Activated naive CD8-positive, alpha-beta T cell treated with anti-CD3 and anti-CD28 coated beads, Interleukin-2, amount 10 ng/mL, durations not matched to agents 7 days and 5 days (primary cell): ENCODE results near the gene BEND6. TPM values are rescaled to one million over a fixed set of nuclear protein-coding genes. Genes with fewer than 3 reads are reported as not detected.
"Not testable (repeated sequence)": the region's sequence is repeated elsewhere in the genome, so short reads cannot be mapped to it uniquely, and the experiment has no call there.

Experiments
- ATAC-seq: fragments of 150-1000 bp; cut with Tn5 transposase; one replicate; pipeline ENCODE4 v1.10.0; 2021; ENCODE audit warnings: low read depth, moderate library complexity
- POLR2A ChIA-PET: fragments of 350-600 bp; sonication (Branson Sonifier 250); formaldehyde crosslinking; loops from one replicate; lab custom pipeline; 2021; ENCODE audit warnings: antibody characterized with exemption; lab: Charles Lee
- DNase-seq: peaks from one replicate; pipeline ENCODE4 v3.0.0; 2021
- H3K27ac Mint-ChIP-seq: one replicate; pipeline ENCODE4 v1.8.0; 2022; ENCODE audit warnings: mild to moderate bottlenecking, mixed read lengths
- H3K27me3 Mint-ChIP-seq: one replicate; pipeline ENCODE4 v1.8.0; 2022; ENCODE audit warnings: mild to moderate bottlenecking, moderate library complexity, mixed read lengths
- H3K36me3 Mint-ChIP-seq: one replicate; pipeline ENCODE4 v1.8.0; 2021; ENCODE audit warnings: mild to moderate bottlenecking, mixed read lengths
- H3K4me1 Mint-ChIP-seq: one replicate; pipeline ENCODE4 v1.8.0; 2021; ENCODE audit warnings: mixed read lengths
- H3K4me3 Mint-ChIP-seq: one replicate; pipeline ENCODE4 v1.8.0; 2022; ENCODE audit warnings: mild to moderate bottlenecking, moderate library complexity, mixed read lengths
- H3K9me3 Mint-ChIP-seq: one replicate; pipeline ENCODE4 v1.8.0; 2021; ENCODE audit warnings: mixed read lengths
- total RNA-seq, 2 experiments: library from RNA; stranded (reverse); gene quantifications; one replicate each; pipeline ENCODE4 v1.2.3, GENCODE V29; 2021

Gene BEND6
- total RNA-seq, 2 experiments from 2014 or later, result not detected

DNA sequence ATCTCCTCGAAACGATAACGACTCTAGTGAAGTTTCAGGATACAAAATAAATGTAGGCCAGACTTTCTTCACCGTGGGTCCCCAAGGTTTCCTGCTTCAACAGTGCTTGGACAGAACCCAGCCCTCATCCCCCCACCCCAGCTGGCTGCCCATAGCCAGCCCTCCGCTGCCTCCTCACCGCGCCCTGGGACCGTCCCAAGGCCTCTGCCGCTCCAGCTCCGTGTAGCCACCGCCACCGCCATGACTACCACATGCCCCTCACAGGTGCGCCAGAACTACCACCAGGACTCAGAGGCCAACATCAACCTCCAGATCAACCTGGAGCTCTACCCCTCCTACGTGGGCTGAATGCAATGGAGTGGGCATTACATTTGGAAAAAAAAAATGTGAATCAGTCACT, 49.4 kb downstream of the BEND6 start:
- no peaks in the 10 kb centered on the region for H3K4me1 Mint-ChIP-seq
- H3K36me3 Mint-ChIP-seq, result no peaks in the 10 kb centered on the region
- ATAC-seq (no peak), DNase-seq (no peak)
- H3K4me3 Mint-ChIP-seq, result no peak overlapping the region
- peaks cover 19% of the 10 kb centered on the region for H3K27me3 Mint-ChIP-seq
- POLR2A ChIA-PET, result no interaction called here
- no peaks in the 10 kb centered on the region for H3K9me3 Mint-ChIP-seq
- no peak overlapping the region for H3K27ac Mint-ChIP-seq

GRCh38 chr6:57006101-57006500, 51.2 kb downstream of the BEND6 start:
- Mint-ChIP-seq H3K4me3 (no peak overlapping the region), H3K4me1 (no peaks in the 10 kb centered on the region), H3K27me3 (peaks cover 27% of the 10 kb centered on the region), H3K27ac (no peak overlapping the region), H3K9me3 (no peaks in the 10 kb centered on the region), H3K36me3 (no peaks in the 10 kb centered on the region)
- POLR2A ChIA-PET, result no interaction called here
- ATAC-seq (no peak), DNase-seq (no peak)

GRCh38 chr6:57008069-57008468, 53.2 kb downstream of the BEND6 start:
- POLR2A ChIA-PET, ATAC-seq, H3K36me3 Mint-ChIP-seq, H3K4me1 Mint-ChIP-seq, DNase-seq, H3K27ac Mint-ChIP-seq, H3K4me3 Mint-ChIP-seq, H3K9me3 Mint-ChIP-seq: not testable (repeated sequence)
- peaks cover 22% of the 10 kb centered on the region for H3K27me3 Mint-ChIP-seq

DNA sequence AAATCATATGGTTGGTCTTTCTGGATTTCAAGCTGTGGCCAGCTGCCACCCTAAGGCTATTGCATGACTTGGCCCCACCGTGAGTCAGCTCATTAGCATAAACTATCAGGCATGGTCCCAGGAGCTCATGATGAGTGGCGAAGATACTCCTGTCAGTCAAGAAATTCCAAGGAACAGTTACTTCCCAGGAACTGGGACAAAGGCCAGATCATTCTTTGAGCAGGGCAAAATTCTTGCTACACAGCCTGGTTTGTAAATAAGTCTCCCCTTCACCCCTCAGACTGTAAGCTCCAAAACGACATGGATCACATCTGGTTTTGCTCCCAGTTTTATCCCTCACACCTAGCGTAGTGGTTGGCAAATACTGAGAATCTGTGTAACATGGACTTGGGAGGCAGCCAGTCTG, 58.6 kb downstream of the BEND6 start:
- Mint-ChIP-seq H3K4me3 (no peak overlapping the region), H3K9me3 (no peaks in the 10 kb centered on the region), H3K36me3 (no peaks in the 10 kb centered on the region), H3K27me3 (peaks cover 44% of the 10 kb centered on the region), H3K4me1 (no peaks in the 10 kb centered on the region), H3K27ac (no peak overlapping the region)
- DNase-seq (no peak), ATAC-seq (no peak)
- POLR2A ChIA-PET, result no interaction called here

DNA sequence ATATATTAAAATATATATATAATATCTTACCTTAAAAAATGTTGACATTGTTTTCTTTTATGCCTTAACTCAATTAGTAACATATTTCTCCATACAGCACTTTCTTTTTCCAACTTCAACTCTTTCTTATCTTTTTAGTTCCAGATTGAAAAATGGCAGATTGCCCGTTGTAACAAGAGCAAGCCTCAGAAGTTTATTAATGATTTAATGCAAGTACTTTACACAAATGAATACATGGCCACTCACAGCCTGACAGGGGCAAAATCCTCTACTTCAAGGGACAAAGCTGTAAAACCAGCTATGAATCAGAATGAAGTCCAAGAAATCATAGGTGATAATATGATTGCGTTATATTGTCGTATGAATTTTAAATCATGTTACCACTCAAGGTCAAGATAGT, 62.2 kb downstream of the BEND6 start:
- DNase-seq, result no peak
- Mint-ChIP-seq H3K9me3 (no peaks in the 10 kb centered on the region), H3K4me3 (no peak overlapping the region), H3K4me1 (no peaks in the 10 kb centered on the region), H3K36me3 (no peaks in the 10 kb centered on the region), H3K27me3 (peaks cover 38% of the 10 kb centered on the region), H3K27ac (no peak overlapping the region)
- no peak for ATAC-seq
- POLR2A ChIA-PET, result no interaction called here

GRCh38 chr6:57017841-57018240, 62.9 kb downstream of the BEND6 start:
- peaks cover 37% of the 10 kb centered on the region for H3K27me3 Mint-ChIP-seq
- no peak for DNase-seq
- no peaks in the 10 kb centered on the region for H3K4me1 Mint-ChIP-seq
- POLR2A ChIA-PET, result no interaction called here
- no peak for ATAC-seq
- no peaks in the 10 kb centered on the region for H3K9me3 Mint-ChIP-seq
- H3K4me3 Mint-ChIP-seq, result no peak overlapping the region
- H3K36me3 Mint-ChIP-seq, result no peaks in the 10 kb centered on the region
- no peak overlapping the region for H3K27ac Mint-ChIP-seq

GRCh38 chr6:57019434-57019833, 64.5 kb downstream of the BEND6 start:
- peaks cover 1% of the 10 kb centered on the region for H3K9me3 Mint-ChIP-seq
- DNase-seq, result no peak
- POLR2A ChIA-PET, result no interaction called here

GRCh38 chr6:57021086-57021720, 66.3 kb downstream of the BEND6 start:
- POLR2A ChIA-PET, result no interaction called here
- no peak overlapping the region for H3K27ac Mint-ChIP-seq
- no peaks in the 10 kb centered on the region for H3K4me1 Mint-ChIP-seq
- no peak for DNase-seq
- ATAC-seq, result peak; percentile 47
- peaks cover 14% of the 10 kb centered on the region for H3K9me3 Mint-ChIP-seq
- H3K36me3 Mint-ChIP-seq, result peaks cover 4% of the 10 kb centered on the region
- no peak overlapping the region for H3K4me3 Mint-ChIP-seq
- peaks cover 32% of the 10 kb centered on the region for H3K27me3 Mint-ChIP-seq

More at GRCh38 chr6:57019434-57019833, 64.5 kb downstream of the BEND6 start:
- no peak for ATAC-seq
- Mint-ChIP-seq H3K27ac (no peak overlapping the region), H3K27me3 (peaks cover 23% of the 10 kb centered on the region), H3K4me1 (no peaks in the 10 kb centered on the region), H3K36me3 (peaks cover under 1% of the 10 kb centered on the region), H3K4me3 (no peak overlapping the region)

GRCh38 chr6:57024321-57024720, 69.4 kb downstream of the BEND6 start:
- POLR2A ChIA-PET, result no interaction called here
- Mint-ChIP-seq H3K9me3 (peaks cover 14% of the 10 kb centered on the region), H3K36me3 (peaks cover 4% of the 10 kb centered on the region), H3K27me3 (peaks cover 29% of the 10 kb centered on the region), H3K4me3 (no peak overlapping the region), H3K27ac (no peak overlapping the region), H3K4me1 (no peaks in the 10 kb centered on the region)
- DNase-seq (no peak), ATAC-seq (no peak)

DNA sequence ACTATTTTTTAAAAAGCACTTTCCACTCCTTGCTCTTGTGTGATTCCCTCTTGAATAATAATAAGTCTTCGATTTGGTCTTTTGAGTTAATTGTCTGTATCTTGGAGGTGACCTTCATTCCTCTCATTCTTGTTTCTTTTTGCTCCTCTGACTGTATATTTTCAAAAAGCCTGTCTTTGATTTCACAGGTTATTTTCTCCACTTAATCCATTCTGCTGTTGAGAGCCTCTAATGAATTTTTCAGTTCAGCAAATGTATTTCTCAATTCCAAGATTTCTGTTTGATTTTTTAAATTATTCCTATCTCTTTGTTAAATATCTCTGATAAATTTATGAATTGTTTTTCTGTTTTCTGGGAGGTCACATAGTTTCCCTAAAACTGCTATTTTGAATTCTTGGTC, 69.9 kb downstream of the BEND6 start:
- H3K27me3 Mint-ChIP-seq, result peaks cover 29% of the 10 kb centered on the region
- no peaks in the 10 kb centered on the region for H3K4me1 Mint-ChIP-seq
- DNase-seq (no peak), ATAC-seq (no peak)
- POLR2A ChIA-PET, result no interaction called here
- H3K36me3 Mint-ChIP-seq, result peaks cover 4% of the 10 kb centered on the region
- no peak overlapping the region for H3K27ac Mint-ChIP-seq
- H3K4me3 Mint-ChIP-seq, result no peak overlapping the region
- peaks cover 14% of the 10 kb centered on the region for H3K9me3 Mint-ChIP-seq

- no peaks in the 10 kb centered on the region for H3K4me1 Mint-ChIP-seq
- POLR2A ChIA-PET, result no interaction called here
- H3K9me3 Mint-ChIP-seq, result peaks cover 14% of the 10 kb centered on the region
- no peak overlapping the region for H3K27ac Mint-ChIP-seq
- H3K27me3 Mint-ChIP-seq, result peaks cover 27% of the 10 kb centered on the region
- peaks cover 4% of the 10 kb centered on the region for H3K36me3 Mint-ChIP-seq
- ATAC-seq (no peak), DNase-seq (no peak)
- no peak overlapping the region for H3K4me3 Mint-ChIP-seq
These were observed 71.1 kb downstream of the BEND6 start for GRCh38 chr6:57026001-57026400.

DNA sequence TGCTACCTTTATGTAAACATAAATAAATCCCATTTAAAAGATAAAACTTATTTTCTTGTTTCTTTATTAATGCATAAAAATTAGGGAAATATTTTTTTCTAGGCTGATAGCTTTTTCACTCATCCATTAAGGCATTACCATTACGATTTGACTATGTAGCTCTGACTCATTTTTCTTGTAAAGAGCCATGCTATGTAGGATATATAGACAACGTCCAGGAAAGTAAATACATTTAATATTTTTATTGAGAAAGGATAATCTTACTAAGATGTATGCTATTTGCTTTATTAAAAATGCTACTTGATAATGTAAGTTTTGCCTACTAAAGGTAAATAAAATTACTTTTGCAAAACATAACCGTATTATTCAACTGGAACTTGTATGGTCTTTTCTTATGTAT, 72.4 kb downstream of the BEND6 start:
- DNase-seq (no peak), ATAC-seq (no peak)
- H3K27ac Mint-ChIP-seq, result no peak overlapping the region
- POLR2A ChIA-PET, result no interaction called here
- no peak overlapping the region for H3K4me3 Mint-ChIP-seq
- H3K4me1 Mint-ChIP-seq, result peaks cover 1% of the 10 kb centered on the region
- H3K27me3 Mint-ChIP-seq, result peaks cover 33% of the 10 kb centered on the region
- H3K36me3 Mint-ChIP-seq, result peaks cover 4% of the 10 kb centered on the region
- H3K9me3 Mint-ChIP-seq, result peaks cover 14% of the 10 kb centered on the region

DNA sequence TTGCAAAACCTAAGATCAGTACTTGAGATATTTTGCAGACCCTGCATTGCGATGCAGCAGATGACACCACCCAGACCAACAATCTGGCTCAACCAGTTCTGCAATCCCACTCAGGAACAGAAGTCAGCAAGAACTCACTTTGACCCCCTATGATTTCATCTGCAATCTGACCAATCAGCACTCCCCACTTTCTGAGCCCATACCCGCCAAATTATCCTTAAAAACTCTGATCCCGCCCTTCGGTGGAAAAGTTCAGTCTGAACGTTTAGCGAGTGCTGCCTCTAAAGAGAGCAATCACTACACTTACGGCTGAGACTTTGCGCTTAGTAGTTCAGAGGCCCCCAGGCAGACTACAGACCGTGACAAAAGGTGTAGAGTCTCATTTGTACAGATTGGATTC, 74.3 kb downstream of the BEND6 start:
- Mint-ChIP-seq H3K4me3 (no peak overlapping the region), H3K27me3 (peaks cover 36% of the 10 kb centered on the region), H3K27ac (no peak overlapping the region), H3K9me3 (peaks cover 13% of the 10 kb centered on the region), H3K4me1 (peaks cover 1% of the 10 kb centered on the region), H3K36me3 (peaks cover 4% of the 10 kb centered on the region)
- ATAC-seq (no peak), DNase-seq (no peak)
- POLR2A ChIA-PET, result no interaction called here

DNA sequence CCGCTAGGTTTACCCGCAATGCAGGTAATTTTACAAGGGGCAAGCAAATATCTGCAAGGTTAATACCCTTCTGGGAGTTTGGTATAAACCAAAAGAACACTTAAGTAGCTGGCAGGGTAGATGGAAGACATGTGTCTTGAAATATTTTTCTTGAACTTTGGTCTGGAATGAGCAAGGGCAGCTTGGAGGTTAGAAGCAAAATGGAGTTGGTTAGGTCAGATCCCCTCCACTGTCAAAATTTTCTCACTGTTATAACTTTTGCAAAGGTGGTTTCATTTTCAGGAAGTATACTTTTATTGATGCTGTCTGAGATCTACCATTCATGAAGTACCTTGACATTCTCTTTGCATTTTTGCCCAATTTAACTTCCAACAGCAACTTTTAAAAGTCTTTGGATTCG, 78.3 kb downstream of the BEND6 start:
- Mint-ChIP-seq H3K9me3 (no peaks in the 10 kb centered on the region), H3K4me3 (no peak overlapping the region), H3K27me3 (peaks cover 30% of the 10 kb centered on the region), H3K36me3 (no peaks in the 10 kb centered on the region), H3K27ac (no peak overlapping the region), H3K4me1 (peaks cover 1% of the 10 kb centered on the region)
- ATAC-seq (no peak), DNase-seq (no peak)
- POLR2A ChIA-PET, result no interaction called here
